ENCODE results near the gene RPL41. TPM values are rescaled to one million over a fixed set of nuclear protein-coding genes. Genes with fewer than 3 reads are reported as not detected.

Gene RPL41
- total and polyA plus RNA-seq, 4 donors = 979 to 2,155 (median 1,482) TPM

GRCh38 chr12:56162468-56163290 lies 46.2 kb downstream of the RPL41 start:
- H3K27me3 ChIP-seq (ENCODE audit: control insufficient read depth in 4 of 4, insufficient read depth in 4 of 4, low read length in 3 of 4) = no peaks in the 10 kb centered on the region
- H3K27ac ChIP-seq (ENCODE audit: low read depth in 1 of 2, low read length in 2 of 2) = no peak overlapping the region
- 80% methylated on average over 11 of the region's 11 CpGs for WGBS
- no peak overlapping the region for H3K4me3 ChIP-seq (ENCODE audit: low read depth in 1 of 3, low read length in 3 of 3)
- H3K36me3 ChIP-seq (ENCODE audit: control insufficient read depth in 4 of 4, insufficient read depth in 3 of 4, low read depth in 1 of 4, low read length in 3 of 4) = peaks cover 25 to 64% (median 54%) of the 10 kb centered on the region in 4 donors
- H3K4me1 ChIP-seq (ENCODE audit: control insufficient read depth in 4 of 4, insufficient read depth in 4 of 4, low read length in 3 of 4) = peaks cover 0 to 29% (median 25%) of the 10 kb centered on the region in 4 donors
- no peak overlapping the region for H3K9ac ChIP-seq (ENCODE audit: low read depth in 1 of 2, low read length in 2 of 2)
- no peaks in the 10 kb centered on the region for H3K9me3 ChIP-seq (ENCODE audit: control insufficient read depth in 4 of 4, low read length in 3 of 4)
- DNase-seq (ENCODE audit: low spot score) = no peak
- TF ChIP-seq, protein P1, sequence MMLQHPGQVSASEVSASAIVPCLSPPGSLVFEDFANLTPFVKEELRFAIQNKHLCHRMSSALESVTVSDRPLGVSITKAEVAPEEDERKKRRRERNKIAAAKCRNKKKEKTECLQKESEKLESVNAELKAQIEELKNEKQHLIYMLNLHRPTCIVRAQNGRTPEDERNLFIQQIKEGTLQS (IDR thresholded peaks at IDR 0.05) = no peak
- TF ChIP-seq CTCF (IDR thresholded peaks at IDR 0.05; ENCODE audit: low read depth, low read length, missing input control) (no peak), TAF1 (conservative IDR thresholded peaks at IDR 0.05) (no peak), HNF4A (conservative IDR thresholded peaks at IDR 0.05) (no peak), GABPA (IDR thresholded peaks at IDR 0.05 in 1 of 2, conservative IDR thresholded peaks at IDR 0.05 in 1 of 2) (no peak), SP1 (IDR thresholded peaks at IDR 0.05) (no peak), RAD21 (IDR thresholded peaks at IDR 0.05) (no peak), FOXA1 (IDR thresholded peaks at IDR 0.05) (no peak), NR2F2 (IDR thresholded peaks at IDR 0.05) (no peak), RXRA (IDR thresholded peaks at IDR 0.05) (no peak), EGR1 (IDR thresholded peaks at IDR 0.05; ENCODE audit: low read depth in 2 of 2) (no peak), HNF4G (IDR thresholded peaks at IDR 0.05) (no peak), FOXA2 (IDR thresholded peaks at IDR 0.05) (no peak)
- TF ChIP-seq, protein P2, sequence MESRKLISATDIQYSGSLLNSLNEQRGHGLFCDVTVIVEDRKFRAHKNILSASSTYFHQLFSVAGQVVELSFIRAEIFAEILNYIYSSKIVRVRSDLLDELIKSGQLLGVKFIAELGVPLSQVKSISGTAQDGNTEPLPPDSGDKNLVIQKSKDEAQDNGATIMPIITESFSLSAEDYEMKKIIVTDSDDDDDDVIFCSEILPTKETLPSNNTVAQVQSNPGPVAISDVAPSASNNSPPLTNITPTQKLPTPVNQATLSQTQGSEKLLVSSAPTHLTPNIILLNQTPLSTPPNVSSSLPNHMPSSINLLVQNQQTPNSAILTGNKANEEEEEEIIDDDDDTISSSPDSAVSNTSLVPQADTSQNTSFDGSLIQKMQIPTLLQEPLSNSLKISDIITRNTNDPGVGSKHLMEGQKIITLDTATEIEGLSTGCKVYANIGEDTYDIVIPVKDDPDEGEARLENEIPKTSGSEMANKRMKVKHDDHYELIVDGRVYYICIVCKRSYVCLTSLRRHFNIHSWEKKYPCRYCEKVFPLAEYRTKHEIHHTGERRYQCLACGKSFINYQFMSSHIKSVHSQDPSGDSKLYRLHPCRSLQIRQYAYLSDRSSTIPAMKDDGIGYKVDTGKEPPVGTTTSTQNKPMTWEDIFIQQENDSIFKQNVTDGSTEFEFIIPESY (IDR thresholded peaks at IDR 0.05) = no peak
- TF ChIP-seq, protein P3, sequence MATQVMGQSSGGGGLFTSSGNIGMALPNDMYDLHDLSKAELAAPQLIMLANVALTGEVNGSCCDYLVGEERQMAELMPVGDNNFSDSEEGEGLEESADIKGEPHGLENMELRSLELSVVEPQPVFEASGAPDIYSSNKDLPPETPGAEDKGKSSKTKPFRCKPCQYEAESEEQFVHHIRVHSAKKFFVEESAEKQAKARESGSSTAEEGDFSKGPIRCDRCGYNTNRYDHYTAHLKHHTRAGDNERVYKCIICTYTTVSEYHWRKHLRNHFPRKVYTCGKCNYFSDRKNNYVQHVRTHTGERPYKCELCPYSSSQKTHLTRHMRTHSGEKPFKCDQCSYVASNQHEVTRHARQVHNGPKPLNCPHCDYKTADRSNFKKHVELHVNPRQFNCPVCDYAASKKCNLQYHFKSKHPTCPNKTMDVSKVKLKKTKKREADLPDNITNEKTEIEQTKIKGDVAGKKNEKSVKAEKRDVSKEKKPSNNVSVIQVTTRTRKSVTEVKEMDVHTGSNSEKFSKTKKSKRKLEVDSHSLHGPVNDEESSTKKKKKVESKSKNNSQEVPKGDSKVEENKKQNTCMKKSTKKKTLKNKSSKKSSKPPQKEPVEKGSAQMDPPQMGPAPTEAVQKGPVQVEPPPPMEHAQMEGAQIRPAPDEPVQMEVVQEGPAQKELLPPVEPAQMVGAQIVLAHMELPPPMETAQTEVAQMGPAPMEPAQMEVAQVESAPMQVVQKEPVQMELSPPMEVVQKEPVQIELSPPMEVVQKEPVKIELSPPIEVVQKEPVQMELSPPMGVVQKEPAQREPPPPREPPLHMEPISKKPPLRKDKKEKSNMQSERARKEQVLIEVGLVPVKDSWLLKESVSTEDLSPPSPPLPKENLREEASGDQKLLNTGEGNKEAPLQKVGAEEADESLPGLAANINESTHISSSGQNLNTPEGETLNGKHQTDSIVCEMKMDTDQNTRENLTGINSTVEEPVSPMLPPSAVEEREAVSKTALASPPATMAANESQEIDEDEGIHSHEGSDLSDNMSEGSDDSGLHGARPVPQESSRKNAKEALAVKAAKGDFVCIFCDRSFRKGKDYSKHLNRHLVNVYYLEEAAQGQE (IDR thresholded peaks at IDR 0.05) = no peak
- TF ChIP-seq, protein P4, sequence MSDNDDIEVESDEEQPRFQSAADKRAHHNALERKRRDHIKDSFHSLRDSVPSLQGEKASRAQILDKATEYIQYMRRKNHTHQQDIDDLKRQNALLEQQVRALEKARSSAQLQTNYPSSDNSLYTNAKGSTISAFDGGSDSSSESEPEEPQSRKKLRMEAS (IDR thresholded peaks at IDR 0.05) = no peak

Data from liver (tissue), 9 donors.